ENCODE measurements around the gene EFHC1.
"Not testable (repeated sequence)": the region's sequence is repeated elsewhere in the genome, so short reads cannot be mapped to it uniquely, and the experiment has no call there.

EFHC1 gene

GRCh38 chr6:52454556-52454955 lies 34.4 kb downstream of the EFHC1 start:
- DNase-seq, result no peak

DNA sequence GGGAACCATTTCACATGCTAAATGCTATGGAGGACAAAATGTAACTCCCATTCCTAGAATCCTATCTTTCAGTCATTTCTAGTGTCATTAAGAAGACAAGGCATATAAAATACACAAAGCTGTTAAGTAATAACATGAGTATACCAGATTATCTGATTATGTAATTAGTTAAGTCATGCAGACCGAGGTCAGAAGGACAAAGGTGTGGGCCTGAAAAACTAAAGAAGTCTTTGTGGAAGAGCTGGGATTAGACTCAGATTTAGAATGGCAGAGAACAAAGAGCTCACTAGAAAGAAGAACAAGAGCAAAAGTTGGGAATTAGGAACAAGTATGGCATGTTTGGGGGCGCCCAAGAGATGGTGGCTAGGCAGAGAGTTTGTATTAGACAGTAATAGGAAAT lies 37.0 kb downstream of the EFHC1 start:
- no peak for DNase-seq

GRCh38 chr6:52461194-52461593 lies 41.1 kb downstream of the EFHC1 start:
- DNase-seq, result not testable (repeated sequence)

- DNase-seq, result no peak
These were observed 54.0 kb downstream of the EFHC1 start for GRCh38 chr6:52474173-52474572.

DNA sequence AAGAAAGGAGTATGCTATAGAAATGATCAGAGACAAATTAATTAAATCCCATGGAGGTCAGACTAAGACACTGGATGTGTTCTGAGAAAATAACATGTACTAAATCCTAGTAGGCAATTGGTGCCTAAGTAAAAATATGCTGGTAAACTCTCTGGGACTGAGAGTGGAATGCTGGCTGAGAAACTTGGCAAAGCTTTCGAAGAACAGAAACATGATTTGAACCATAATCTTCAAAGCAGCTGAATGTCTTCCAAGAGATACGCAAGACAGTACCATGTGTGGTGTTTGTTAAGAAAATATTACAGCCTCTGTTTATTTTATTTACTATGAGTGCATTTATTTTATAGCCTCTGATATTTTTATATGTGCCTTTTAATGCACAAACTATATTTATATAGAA lies 55.2 kb downstream of the EFHC1 start:
- no peak for DNase-seq

DNA sequence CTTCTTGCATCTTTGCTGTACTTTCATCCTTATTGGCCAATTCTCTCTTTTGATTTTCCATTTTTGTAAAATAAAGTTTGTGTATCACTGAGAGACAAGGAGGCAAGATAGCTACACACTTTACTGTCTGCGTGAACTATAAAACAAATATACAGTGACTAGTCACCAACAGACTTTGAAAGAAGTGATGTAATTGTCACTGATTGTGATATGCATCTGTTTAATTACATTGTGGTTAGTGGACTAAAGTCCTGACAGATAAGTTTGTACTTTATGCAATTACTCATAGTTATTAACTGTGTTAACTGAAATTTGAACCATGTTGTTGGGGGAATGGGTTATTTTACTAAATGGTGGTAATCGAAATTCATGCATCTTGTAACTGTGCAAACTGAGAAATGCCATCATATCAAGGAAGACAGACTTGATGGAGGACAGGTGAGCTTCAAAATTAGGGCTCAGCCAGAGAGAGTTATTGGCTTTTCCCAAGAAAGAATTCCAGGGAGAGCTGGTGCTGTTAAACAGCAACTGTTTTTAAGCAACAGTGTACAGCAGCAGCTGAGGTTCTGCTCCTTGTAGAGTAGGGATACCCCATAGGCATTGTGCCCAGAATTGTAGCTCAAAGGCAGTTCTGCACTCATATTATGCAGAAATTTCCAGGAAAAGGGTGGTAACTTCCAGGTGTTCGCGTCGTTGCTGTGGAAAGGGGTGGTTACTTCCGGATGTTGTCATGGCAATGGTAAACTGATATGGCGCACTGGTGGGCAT lies 62.9 kb downstream of the EFHC1 start:
- DNase-seq, result no peak

- no peak for DNase-seq
These were observed 63.5 kb downstream of the EFHC1 start for GRCh38 chr6:52483671-52484003.

DNA sequence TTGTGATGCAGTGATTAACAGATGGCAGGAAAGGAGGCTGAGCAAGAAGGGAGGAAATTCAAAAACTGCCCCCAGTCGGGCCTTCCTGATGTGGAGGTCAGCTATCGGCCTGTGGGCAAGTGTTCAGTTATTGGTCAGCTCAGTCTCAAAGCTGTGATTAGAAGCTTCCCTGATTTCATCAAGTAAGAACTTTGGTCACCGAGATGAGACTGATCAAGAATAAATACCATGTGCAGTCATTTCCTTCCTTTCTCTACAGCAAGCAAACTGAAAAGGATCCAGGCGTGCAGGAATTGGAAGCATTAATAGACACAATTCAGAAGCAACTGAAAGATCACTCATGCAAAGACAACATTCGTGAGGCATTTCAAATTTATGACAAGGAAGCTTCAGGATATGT lies 69.7 kb downstream of the EFHC1 start:
- no peak for DNase-seq

DNA sequence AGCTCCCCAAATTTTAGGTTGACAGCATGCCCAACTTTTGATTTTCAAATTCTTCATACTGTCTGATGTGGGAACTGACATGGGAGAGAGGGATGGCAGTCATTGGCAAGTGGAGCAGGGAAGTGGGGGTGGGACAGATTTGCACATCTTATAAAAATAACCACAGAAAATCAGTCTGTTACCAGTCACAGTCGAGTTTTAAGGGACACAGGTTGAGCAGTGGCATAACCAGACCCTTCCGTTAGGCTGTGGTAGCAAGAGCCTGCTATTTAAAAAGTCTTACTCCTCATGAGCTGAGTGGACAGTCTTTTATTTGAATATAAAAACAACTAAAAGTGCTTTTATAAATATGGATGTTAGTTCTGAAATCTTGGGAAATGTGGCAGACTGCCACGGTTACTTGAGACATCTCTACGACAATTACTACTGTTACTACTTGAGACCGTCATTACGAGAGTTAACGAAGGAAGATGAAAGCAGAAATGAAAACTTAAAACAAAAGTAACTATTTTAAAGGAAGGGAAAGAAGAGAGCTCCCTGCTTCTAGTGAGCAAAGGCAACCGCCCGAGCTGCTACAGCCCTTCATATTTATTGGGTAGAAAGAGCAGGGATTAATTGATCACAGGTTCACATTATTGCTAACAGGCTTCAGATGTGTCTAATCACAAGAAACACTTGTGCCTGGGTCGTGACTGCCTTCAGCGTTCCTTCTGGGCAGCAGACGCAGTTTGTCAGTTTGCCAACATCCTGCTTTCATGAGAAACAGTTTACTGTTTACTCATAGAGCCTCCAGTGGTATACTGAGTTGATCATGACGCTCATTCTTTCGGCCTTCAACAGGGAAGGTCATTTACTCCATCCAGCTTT lies 71.3 kb downstream of the EFHC1 start:
- no peak for DNase-seq

DNA sequence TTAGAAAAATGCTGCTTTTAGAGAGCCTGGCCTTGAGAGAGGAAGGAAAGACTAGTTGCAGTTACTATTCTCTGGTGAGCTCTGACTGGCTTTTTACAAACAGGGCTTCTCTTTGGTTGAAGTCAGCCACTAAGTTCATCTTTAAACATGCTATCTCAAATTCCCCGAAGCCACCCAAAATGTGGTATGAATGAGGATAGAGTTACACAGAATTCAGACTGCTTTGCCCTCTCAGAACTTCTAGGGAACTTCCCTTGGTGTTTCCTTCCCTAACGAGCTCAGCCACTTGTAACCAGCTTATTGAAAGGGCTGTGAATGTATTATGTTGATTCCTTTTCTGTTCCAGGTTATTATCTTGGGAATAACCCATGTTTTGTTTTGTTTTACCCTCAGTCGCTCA lies 73.5 kb downstream of the EFHC1 start:
- DNase-seq, result no peak

DNA sequence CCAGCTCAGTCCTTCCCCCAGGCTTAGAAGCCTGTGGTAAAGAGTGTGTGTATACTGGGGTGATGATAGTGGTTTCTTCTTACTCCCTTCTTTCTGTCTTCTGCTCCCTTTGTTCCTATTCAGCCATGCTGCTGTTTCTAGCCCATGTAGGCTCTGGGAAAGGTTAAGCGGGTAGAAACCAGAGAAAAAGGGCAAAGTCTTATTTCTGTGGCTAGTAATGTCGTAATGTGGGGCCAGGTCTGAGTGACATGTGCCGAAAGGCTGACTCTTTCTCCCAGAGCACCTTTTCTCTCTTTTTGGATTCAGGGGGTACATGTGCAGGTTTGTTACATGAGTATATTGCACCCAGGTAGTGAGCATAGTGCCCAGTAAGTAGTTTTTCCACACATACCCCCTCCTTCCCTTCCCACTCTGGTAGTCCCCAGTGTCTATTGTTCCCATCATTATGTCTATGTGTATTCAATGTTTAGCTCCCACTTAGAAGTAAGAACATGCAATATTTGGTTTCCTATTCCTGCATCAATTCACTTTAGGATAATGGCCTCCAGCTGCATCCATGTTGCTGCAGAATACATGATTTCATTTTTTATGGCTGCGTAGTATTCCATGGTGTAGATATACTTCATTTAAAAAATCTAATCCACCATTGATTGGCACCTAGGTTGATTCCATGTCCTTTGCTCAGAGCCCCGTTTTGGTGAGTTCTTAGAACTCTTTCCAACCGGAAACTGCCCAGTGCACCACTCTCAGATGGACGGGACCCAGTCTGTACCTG lies 74.3 kb downstream of the EFHC1 start:
- DNase-seq, result no peak

DNA sequence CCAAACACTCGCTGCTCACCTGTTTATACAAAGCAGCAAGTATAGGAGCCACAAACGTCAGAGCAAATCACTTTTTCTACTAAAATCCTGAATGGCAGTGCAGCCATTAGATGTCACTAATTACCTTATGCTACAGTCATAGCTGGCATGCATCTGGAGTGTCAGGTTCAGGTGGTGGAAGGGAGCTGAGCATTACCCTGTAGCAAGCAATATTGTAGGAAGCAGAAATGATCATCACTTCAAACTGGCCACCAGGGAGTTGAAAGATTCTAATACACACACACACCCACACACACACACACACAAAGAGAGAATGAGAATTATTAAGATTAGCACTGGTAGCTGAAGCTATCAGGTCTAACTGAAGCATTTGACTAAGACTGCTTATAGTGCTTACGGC lies 75.8 kb downstream of the EFHC1 start:
- DNase-seq, result no peak

GRCh38 chr6:52496631-52497030 lies 76.5 kb downstream of the EFHC1 start:
- DNase-seq, result no peak

GRCh38 chr6:52497652-52498408 lies 77.7 kb downstream of the EFHC1 start:
- DNase-seq, result no peak

GRCh38 chr6:52498538-52499017 lies 78.4 kb downstream of the EFHC1 start:
- no peak for DNase-seq

GRCh38 chr6:52499026-52499425 lies 78.9 kb downstream of the EFHC1 start:
- DNase-seq, result no peak

GRCh38 chr6:52499681-52500236 lies 79.6 kb downstream of the EFHC1 start:
- DNase-seq, result no peak

DNA sequence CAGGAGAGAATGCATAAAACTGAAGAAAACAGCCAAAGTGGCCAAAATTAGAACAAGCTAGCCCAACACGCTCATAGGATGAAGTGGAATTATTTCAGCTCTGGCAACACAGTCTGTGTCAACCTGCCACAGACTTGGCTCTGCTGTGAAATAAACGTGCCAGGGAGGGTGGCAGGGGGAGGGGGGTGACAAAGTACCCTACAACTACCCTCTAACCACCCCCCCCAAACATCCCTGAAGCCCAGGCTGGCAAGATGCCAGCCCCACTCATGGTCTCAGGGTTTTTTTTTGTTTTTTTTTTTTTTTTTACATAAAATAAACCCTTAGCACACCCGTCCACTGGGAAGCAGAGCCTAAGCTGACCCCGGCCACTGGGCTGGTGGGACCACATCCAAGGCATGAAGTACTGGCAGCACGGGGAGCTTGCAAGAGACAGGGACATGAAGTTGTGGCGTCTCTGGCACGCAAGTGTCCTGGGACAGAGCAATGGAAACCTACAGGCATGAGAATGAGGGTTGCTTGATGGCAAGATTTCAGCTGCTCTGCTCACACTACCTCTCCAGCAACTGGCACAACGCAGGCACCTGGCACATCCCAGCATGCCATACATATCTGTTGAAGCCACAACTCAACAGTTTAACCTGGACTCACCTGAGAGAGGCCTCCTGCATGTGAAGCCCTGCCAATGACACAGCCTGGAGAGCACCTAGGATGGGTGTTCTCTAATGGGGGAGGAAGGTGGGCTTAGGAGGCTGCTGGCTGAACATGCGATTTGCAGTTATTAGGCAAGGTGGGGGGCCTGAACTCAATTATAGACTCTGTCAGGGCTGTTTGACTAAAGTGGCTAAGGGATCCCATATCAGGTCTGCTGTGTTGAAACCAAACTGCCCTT lies 80.3 kb downstream of the EFHC1 start:
- no peak for DNase-seq

- no peak for DNase-seq
These were observed 82.3 kb downstream of the EFHC1 start for GRCh38 chr6:52502306-52503029.

GRCh38 chr6:52503323-52503747 lies 83.2 kb downstream of the EFHC1 start:
- peak; percentile 20 for DNase-seq

All from COR-L47 (cell line).